Kidney epithelial cell (primary cell): Measurements from ENCODE around the gene CAMK4. TPM values are rescaled to one million over a fixed set of nuclear protein-coding genes. Genes with fewer than 3 reads are reported as not detected.

Experiments
- DNase-seq: peaks from one replicate; pipeline ENCODE4 v3.0.0-alpha.2; 2010; ENCODE audit warnings: low read depth
- H3K27me3 ChIP-seq: 2 replicates; pipeline ENCODE4 v1.6.0; 2011; ENCODE audit warnings: low read length; ENCODE audit not compliant: control insufficient read depth, insufficient read depth
- H3K36me3 ChIP-seq: 2 replicates; pipeline ENCODE4 v1.5.1; 2011; ENCODE audit warnings: low read length; ENCODE audit not compliant: control insufficient read depth, insufficient read depth
- H3K4me3 ChIP-seq: 2 replicates; pipeline ENCODE4 v1.5.1; 2011; ENCODE audit warnings: low read depth, mild to moderate bottlenecking, control low read depth, low read length
- CTCF ChIP-seq: IDR thresholded peaks from 2 replicates; pipeline ENCODE4 v1.5.1; 2011; ENCODE audit warnings: mild to moderate bottlenecking, moderate library complexity, low read length, control low read depth, inconsistent platforms; ENCODE audit not compliant: insufficient read depth, poor library complexity, severe bottlenecking
- total RNA-seq: library from RNA; depleted of rRNA; stranded (reverse); fragments of >200 nt; gene quantifications from 2 replicates; pipeline ENCODE4 v1.2.3, GENCODE V29; 2015

The CAMK4 gene
- total RNA-seq, 1 donor from 2014 or later: 0.75 TPM

- TF ChIP-seq CTCF: no peak
- no peak for DNase-seq
- Histone ChIP-seq H3K27me3 (no peaks in the 10 kb centered on the region), H3K36me3 (no peaks in the 10 kb centered on the region), H3K4me3 (no peak overlapping the region)
Observed at GRCh38 chr5:111221139-111221538, 3.0 kb upstream of the CAMK4 start.

- Histone ChIP-seq H3K4me3 (peak overlapping the region; percentile 54), H3K36me3 (no peaks in the 10 kb centered on the region), H3K27me3 (no peaks in the 10 kb centered on the region)
- no peak for DNase-seq
- no peak for TF ChIP-seq CTCF
Observed at GRCh38 chr5:111223101-111223786, 940 bp upstream of the CAMK4 start.

- Histone ChIP-seq H3K36me3 (no peaks in the 10 kb centered on the region), H3K4me3 (peak overlapping the region; percentile 54), H3K27me3 (no peaks in the 10 kb centered on the region)
- no peak for DNase-seq
- no peak for TF ChIP-seq CTCF
Observed at GRCh38 chr5:111224561-111225345, 569 bp downstream of the CAMK4 start.

GRCh38 chr5:111225926-111226325 is 1.7 kb downstream of the CAMK4 start:
- TF ChIP-seq CTCF: no peak
- H3K4me3 ChIP-seq: no peak overlapping the region
- no peaks in the 10 kb centered on the region for H3K36me3 ChIP-seq
- no peak for DNase-seq
- no peaks in the 10 kb centered on the region for H3K27me3 ChIP-seq

GRCh38 chr5:111226556-111226955 is 2.4 kb downstream of the CAMK4 start:
- DNase-seq: no peak
- Histone ChIP-seq H3K4me3 (no peak overlapping the region), H3K27me3 (no peaks in the 10 kb centered on the region), H3K36me3 (no peaks in the 10 kb centered on the region)
- TF ChIP-seq CTCF: no peak
